Testis (tissue), 2 donors: ENCODE data around the gene PLXNA1.

ENCODE experiments used
- CTCF ChIP-seq, 3 experiments: fragments of 450-650 bp in 2 of 3; fragments of 200-600 bp in 1 of 3; sonication (generic) in 1 of 3; IDR thresholded peaks; one replicate each; pipeline ENCODE4 v1.5.1; 2016 to 2019; ENCODE audit warnings: antibody characterized with exemption in 3 of 3, mild to moderate bottlenecking in 2 of 3, moderate library complexity in 1 of 3
- POLR2A ChIP-seq: fragments of 450-650 bp; IDR thresholded peaks from one replicate; pipeline ENCODE4 v1.6.1; 2017; ENCODE audit warnings: antibody characterized with exemption, mild to moderate bottlenecking, moderate library complexity

- no peak for TF ChIP-seq POLR2A
- no peak for TF ChIP-seq CTCF (IDR thresholded peaks at IDR 0.05)
These were observed 21.6 kb upstream of the PLXNA1 start for GRCh38 chr3:126961191-126961790.
